Calu3 (cell line): Measurements from ENCODE around the gene NKIRAS2. TPM values are rescaled to one million over a fixed set of nuclear protein-coding genes. Genes with fewer than 3 reads are reported as not detected.

Experiments
- BruUV-seq: library from RNA; stranded (reverse); fragments of 400-500 nt; replicated peaks from 2 replicates; lab custom pipeline; 2021; lab: Mats Ljungman, UMichigan
- CTCF ChIA-PET: fragments of 300-600 bp; sonication (Branson Sonifier 250); formaldehyde crosslinking; loops from one replicate; lab custom pipeline; 2022; ENCODE audit warnings: antibody characterized with exemption; lab: Charles Lee
- DNase-seq: peaks from one replicate; pipeline ENCODE4 v3.0.0; 2022
- H3K27ac Mint-ChIP-seq: one replicate; pipeline ENCODE4 v1.8.0; 2022; ENCODE audit warnings: mixed read lengths; ENCODE audit not compliant: unreplicated experiment
- H3K27me3 Mint-ChIP-seq: one replicate; pipeline ENCODE4 v1.8.0; 2022; ENCODE audit warnings: mixed read lengths; ENCODE audit not compliant: unreplicated experiment
- H3K36me3 Mint-ChIP-seq: one replicate; pipeline ENCODE4 v1.8.0; 2022; ENCODE audit warnings: mild to moderate bottlenecking, moderate library complexity, mixed read lengths; ENCODE audit not compliant: insufficient read depth, unreplicated experiment
- H3K4me1 Mint-ChIP-seq: one replicate; pipeline ENCODE4 v1.8.0; 2022; ENCODE audit warnings: mild to moderate bottlenecking, low read depth, mixed read lengths; ENCODE audit not compliant: unreplicated experiment
- H3K4me3 Mint-ChIP-seq: one replicate; pipeline ENCODE4 v1.8.0; 2022; ENCODE audit warnings: mild to moderate bottlenecking, low read depth, moderate library complexity, mixed read lengths; ENCODE audit not compliant: unreplicated experiment
- H3K9me3 Mint-ChIP-seq: one replicate; pipeline ENCODE4 v1.8.0; 2022; ENCODE audit warnings: low read depth, mixed read lengths; ENCODE audit not compliant: unreplicated experiment
- CTCF ChIP-seq: fragments of 200-600 bp; IDR thresholded peaks from one replicate; pipeline ENCODE4 v1.8.0; 2022; ENCODE audit warnings: antibody characterized with exemption; ENCODE audit not compliant: unreplicated experiment
- intact Hi-C: fragments of 100-400 bp; cut with micrococcal nuclease; formaldehyde crosslinking; loops from one replicate; pipeline ENCODE4 v1.10.0; 2022; ENCODE audit not compliant: unreplicated experiment
- total RNA-seq: library from RNA; stranded (reverse); gene quantifications from 2 replicates; pipeline ENCODE4 v1.2.3, GENCODE V29; 2022

Gene NKIRAS2
- total RNA-seq, 1 experiment from 2014 or later = 55.7 TPM

DNA sequence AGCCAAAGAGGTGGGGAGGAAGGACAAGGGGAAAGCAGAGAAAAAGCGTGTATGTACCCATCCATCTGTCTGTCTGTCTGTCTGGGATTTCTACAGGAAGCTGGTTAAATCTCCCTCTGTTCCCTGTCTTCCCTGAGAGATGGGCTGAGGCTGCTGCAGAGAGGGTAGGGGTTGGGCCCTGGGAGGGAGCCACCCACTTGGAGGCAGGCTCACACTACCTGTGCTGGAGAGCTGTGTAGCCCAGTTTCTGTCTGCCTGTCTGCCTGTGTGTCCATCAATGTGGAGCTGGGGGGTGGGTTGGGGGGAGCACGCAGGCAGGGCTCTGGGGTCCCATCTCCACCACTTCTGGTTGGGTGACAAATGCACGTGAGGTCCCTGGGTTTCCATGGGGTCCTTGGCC, 49.1 kb downstream of the NKIRAS2 start:
- no peaks in the 10 kb centered on the region for H3K9me3 Mint-ChIP-seq
- no peak for TF ChIP-seq CTCF
- CTCF ChIA-PET = interaction anchor here (1.2 kb wide), 1 partner anchor 44 kb away, joined by 3 read pairs; the partner anchor contains the start of gene DHX58
- H3K4me1 Mint-ChIP-seq = peaks cover 9% of the 10 kb centered on the region
- no peak for DNase-seq
- no TSS peak for BruUV-seq
- H3K36me3 Mint-ChIP-seq = no peaks in the 10 kb centered on the region
- H3K27me3 Mint-ChIP-seq = peaks cover 67% of the 10 kb centered on the region
- intact Hi-C loops = loop anchor here (5.0 kb wide), 1 partner anchor 48 kb away; no protein-coding TSS in a partner anchor
- H3K4me3 Mint-ChIP-seq = no peak overlapping the region
- H3K27ac Mint-ChIP-seq = no peak overlapping the region

DNA sequence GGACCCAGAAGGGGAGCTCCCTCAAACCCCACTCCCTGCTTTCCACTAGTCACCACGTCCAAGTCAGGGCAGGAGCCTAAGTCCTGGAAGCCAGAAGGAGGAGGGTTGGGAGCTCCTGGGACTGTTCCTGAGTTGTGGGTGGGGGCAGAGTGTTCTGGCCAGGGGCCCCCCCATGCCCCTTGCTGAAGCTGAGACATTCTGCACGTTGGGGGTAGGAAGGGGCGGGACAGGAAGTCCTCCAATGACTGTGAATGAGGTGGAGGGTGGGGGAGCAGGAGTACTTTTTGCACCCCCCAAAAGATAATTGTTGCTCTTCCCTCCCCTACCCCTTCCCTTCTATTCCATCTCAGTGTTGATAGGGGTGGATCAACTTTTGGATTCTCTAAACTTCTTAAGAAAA, 51.9 kb downstream of the NKIRAS2 start:
- Mint-ChIP-seq H3K4me1 (peaks cover 9% of the 10 kb centered on the region), H3K27ac (no peak overlapping the region), H3K9me3 (no peaks in the 10 kb centered on the region), H3K4me3 (peak overlapping the region; percentile 24), H3K36me3 (no peaks in the 10 kb centered on the region), H3K27me3 (peaks cover 79% of the 10 kb centered on the region)
- intact Hi-C loops = no loop called here
- no TSS peak for BruUV-seq
- no peak for DNase-seq
- CTCF ChIA-PET = interaction anchor here (0.5 to 1.3 kb wide), 5 partner anchors 30 to 1616 kb away, joined by 3 to 8 read pairs (median 3); partner anchors contain the start of gene NKIRAS2
- no peak for TF ChIP-seq CTCF

GRCh38 chr17:42072323-42073187, 52.7 kb downstream of the NKIRAS2 start:
- CTCF ChIA-PET = interaction anchor here (0.5 to 1.3 kb wide), 6 partner anchors 31 to 1617 kb away, joined by 3 to 8 read pairs (median 3); partner anchors contain the start of gene NKIRAS2

More at GRCh38 chr17:42072323-42073187, 52.7 kb downstream of the NKIRAS2 start:
- no peak for TF ChIP-seq CTCF
- intact Hi-C loops = no loop called here
- H3K9me3 Mint-ChIP-seq = no peaks in the 10 kb centered on the region
- H3K4me3 Mint-ChIP-seq = peak overlapping the region; percentile 24
- peak; percentile 72 for DNase-seq
- no peak overlapping the region for H3K27ac Mint-ChIP-seq
- no peaks in the 10 kb centered on the region for H3K36me3 Mint-ChIP-seq
- BruUV-seq = no TSS peak
- peaks cover 9% of the 10 kb centered on the region for H3K4me1 Mint-ChIP-seq
- peaks cover 86% of the 10 kb centered on the region for H3K27me3 Mint-ChIP-seq

Other genes starting within 250 kb of the NKIRAS2 start
- gene JUP, start 233.4 kb upstream of the NKIRAS2 start, total RNA-seq = 695 and 705 TPM in 2 replicates
- gene P3H4, start 208.1 kb upstream of the NKIRAS2 start, total RNA-seq = 19.9 and 22.5 TPM in 2 replicates
- gene FKBP10, start 207.1 kb upstream of the NKIRAS2 start, total RNA-seq = 0.92 and 3.6 TPM in 2 replicates
- gene NT5C3B, start 183.9 kb upstream of the NKIRAS2 start, total RNA-seq = 62.0 and 65.2 TPM in 2 replicates
- gene KLHL10, start 182.3 kb upstream of the NKIRAS2 start, total RNA-seq = not detected in 2 replicates
- 25.3 and 25.6 TPM in 2 replicates for gene KLHL11, start 154.7 kb upstream of the NKIRAS2 start, total RNA-seq
- 258 and 265 TPM in 2 replicates for gene ACLY, start 101.1 kb upstream of the NKIRAS2 start, total RNA-seq
- 0.73 and 2.7 TPM in 2 replicates for gene ODAD4, start 89.5 kb upstream of the NKIRAS2 start, total RNA-seq
- gene CNP, start 53.3 kb upstream of the NKIRAS2 start, total RNA-seq = 144 and 156 TPM in 2 replicates
- gene DNAJC7, start 2.7 kb upstream of the NKIRAS2 start, total RNA-seq = 184 and 193 TPM in 2 replicates
- 4.2 and 4.5 TPM in 2 replicates for gene C17orf113, start 30.5 kb downstream of the NKIRAS2 start, total RNA-seq
- 4.0 and 6.3 TPM in 2 replicates for gene ZNF385C, start 78.4 kb downstream of the NKIRAS2 start, total RNA-seq
- 45.6 and 77.5 TPM in 2 replicates for gene DHX58, start 92.6 kb downstream of the NKIRAS2 start, total RNA-seq
- gene KAT2A, start 101.3 kb downstream of the NKIRAS2 start, total RNA-seq = 94.7 and 100.0 TPM in 2 replicates
- 0.54 and 0.69 TPM in 2 replicates for gene HSPB9, start 102.7 kb downstream of the NKIRAS2 start, total RNA-seq
- gene RAB5C, start 134.9 kb downstream of the NKIRAS2 start, total RNA-seq = 284 and 315 TPM in 2 replicates
- not detected in 2 replicates for gene KCNH4, start 161.1 kb downstream of the NKIRAS2 start, total RNA-seq
- not detected in 2 replicates for gene HCRT, start 165.4 kb downstream of the NKIRAS2 start, total RNA-seq
- gene GHDC, start 174.4 kb downstream of the NKIRAS2 start, total RNA-seq = 37.4 and 42.7 TPM in 2 replicates